Stimulated activated naive CD8-positive, alpha-beta T cell treated with anti-CD3 and anti-CD28 coated beads, Interleukin-15, Interleukin-2, amounts not matched to agents 100 ng/mL and 50 ng/mL, for 24 hours (primary cell): ENCODE data around the gene XYLB.
"Not testable (repeated sequence)": the region's sequence is repeated elsewhere in the genome, so short reads cannot be mapped to it uniquely, and the experiment has no call there.

Experiments
- H3K27ac Mint-ChIP-seq: one replicate; pipeline ENCODE4 v1.8.0; 2021; ENCODE audit warnings: mild to moderate bottlenecking, mixed read lengths
- H3K27me3 Mint-ChIP-seq: one replicate; pipeline ENCODE4 v1.8.0; 2021; ENCODE audit warnings: mixed read lengths
- H3K36me3 Mint-ChIP-seq: one replicate; pipeline ENCODE4 v1.8.0; 2021; ENCODE audit warnings: low read depth, mixed read lengths
- H3K4me1 Mint-ChIP-seq: one replicate; pipeline ENCODE4 v1.8.0; 2021; ENCODE audit warnings: low read depth, mixed read lengths
- H3K4me3 Mint-ChIP-seq: one replicate; pipeline ENCODE4 v1.8.0; 2021; ENCODE audit warnings: mild to moderate bottlenecking, mixed read lengths
- H3K9me3 Mint-ChIP-seq: one replicate; pipeline ENCODE4 v1.8.0; 2021; ENCODE audit warnings: mixed read lengths

The XYLB gene

GRCh38 chr3:38383156-38383875 lies 36.7 kb downstream of the XYLB start:
- no peaks in the 10 kb centered on the region for H3K4me1 Mint-ChIP-seq
- H3K36me3 Mint-ChIP-seq, result peaks cover 53% of the 10 kb centered on the region
- no peak overlapping the region for H3K27ac Mint-ChIP-seq
- H3K9me3 Mint-ChIP-seq, result peaks cover 7% of the 10 kb centered on the region
- no peaks in the 10 kb centered on the region for H3K27me3 Mint-ChIP-seq
- no peak overlapping the region for H3K4me3 Mint-ChIP-seq

- H3K4me3 Mint-ChIP-seq, result no peak overlapping the region
- no peak overlapping the region for H3K27ac Mint-ChIP-seq
- H3K36me3 Mint-ChIP-seq, result peaks cover 33% of the 10 kb centered on the region
- H3K4me1 Mint-ChIP-seq, result no peaks in the 10 kb centered on the region
- no peaks in the 10 kb centered on the region for H3K27me3 Mint-ChIP-seq
- peaks cover 7% of the 10 kb centered on the region for H3K9me3 Mint-ChIP-seq
Measured at GRCh38 chr3:38386992-38387750, 40.6 kb downstream of the XYLB start.

GRCh38 chr3:38387862-38388261 lies 41.3 kb downstream of the XYLB start:
- no peaks in the 10 kb centered on the region for H3K27me3 Mint-ChIP-seq
- peaks cover 33% of the 10 kb centered on the region for H3K36me3 Mint-ChIP-seq
- no peak overlapping the region for H3K4me3 Mint-ChIP-seq
- H3K27ac Mint-ChIP-seq, result no peak overlapping the region
- H3K9me3 Mint-ChIP-seq, result peaks cover 7% of the 10 kb centered on the region
- H3K4me1 Mint-ChIP-seq, result no peaks in the 10 kb centered on the region

GRCh38 chr3:38392604-38393163 lies 46.1 kb downstream of the XYLB start:
- Mint-ChIP-seq H3K4me3 (no peak overlapping the region), H3K36me3 (peaks cover 34% of the 10 kb centered on the region), H3K4me1 (no peaks in the 10 kb centered on the region), H3K9me3 (no peaks in the 10 kb centered on the region), H3K27ac (no peak overlapping the region), H3K27me3 (no peaks in the 10 kb centered on the region)

- Mint-ChIP-seq H3K36me3 (peaks cover 33% of the 10 kb centered on the region), H3K27ac (no peak overlapping the region), H3K4me1 (no peaks in the 10 kb centered on the region), H3K4me3 (no peak overlapping the region), H3K27me3 (no peaks in the 10 kb centered on the region), H3K9me3 (no peaks in the 10 kb centered on the region)
Measured at GRCh38 chr3:38396239-38396638, 49.7 kb downstream of the XYLB start.

- no peaks in the 10 kb centered on the region for H3K9me3 Mint-ChIP-seq
Measured at GRCh38 chr3:38396861-38397260, 50.3 kb downstream of the XYLB start.

GRCh38 chr3:38397320-38397719 lies 50.7 kb downstream of the XYLB start:
- Mint-ChIP-seq H3K27ac (no peak overlapping the region), H3K9me3 (no peaks in the 10 kb centered on the region), H3K4me3 (no peak overlapping the region), H3K4me1 (no peaks in the 10 kb centered on the region), H3K27me3 (no peaks in the 10 kb centered on the region), H3K36me3 (peaks cover 33% of the 10 kb centered on the region)

More at GRCh38 chr3:38396861-38397260, 50.3 kb downstream of the XYLB start:
- Mint-ChIP-seq H3K4me1 (no peaks in the 10 kb centered on the region), H3K27ac (no peak overlapping the region), H3K36me3 (peaks cover 33% of the 10 kb centered on the region), H3K4me3 (no peak overlapping the region), H3K27me3 (no peaks in the 10 kb centered on the region)

- no peak overlapping the region for H3K4me3 Mint-ChIP-seq
- no peak overlapping the region for H3K27ac Mint-ChIP-seq
- no peaks in the 10 kb centered on the region for H3K9me3 Mint-ChIP-seq
- no peaks in the 10 kb centered on the region for H3K4me1 Mint-ChIP-seq
- peaks cover 44% of the 10 kb centered on the region for H3K36me3 Mint-ChIP-seq
- H3K27me3 Mint-ChIP-seq, result no peaks in the 10 kb centered on the region
Measured at GRCh38 chr3:38401246-38401962, 54.8 kb downstream of the XYLB start.

GRCh38 chr3:38404286-38404685 lies 57.7 kb downstream of the XYLB start:
- H3K4me3 Mint-ChIP-seq, result no peak overlapping the region
- no peaks in the 10 kb centered on the region for H3K4me1 Mint-ChIP-seq
- H3K36me3 Mint-ChIP-seq, result peaks cover 25% of the 10 kb centered on the region
- no peaks in the 10 kb centered on the region for H3K27me3 Mint-ChIP-seq
- H3K9me3 Mint-ChIP-seq, result no peaks in the 10 kb centered on the region
- no peak overlapping the region for H3K27ac Mint-ChIP-seq

- Mint-ChIP-seq H3K27ac (no peak overlapping the region), H3K4me3 (no peak overlapping the region), H3K36me3 (no peaks in the 10 kb centered on the region), H3K4me1 (no peaks in the 10 kb centered on the region), H3K9me3 (no peaks in the 10 kb centered on the region), H3K27me3 (no peaks in the 10 kb centered on the region)
Measured at GRCh38 chr3:38411591-38411990, 65.0 kb downstream of the XYLB start.

- H3K36me3 Mint-ChIP-seq, H3K27ac Mint-ChIP-seq, H3K4me3 Mint-ChIP-seq, H3K9me3 Mint-ChIP-seq, H3K27me3 Mint-ChIP-seq, H3K4me1 Mint-ChIP-seq: not testable (repeated sequence)
Measured at GRCh38 chr3:38420758-38421157, 74.2 kb downstream of the XYLB start.

- Mint-ChIP-seq H3K9me3 (no peaks in the 10 kb centered on the region), H3K4me1 (peaks cover 18% of the 10 kb centered on the region), H3K27me3 (no peaks in the 10 kb centered on the region), H3K27ac (no peak overlapping the region), H3K4me3 (no peak overlapping the region), H3K36me3 (no peaks in the 10 kb centered on the region)
Measured at GRCh38 chr3:38421679-38422336, 75.2 kb downstream of the XYLB start.

- H3K27ac Mint-ChIP-seq, H3K4me3 Mint-ChIP-seq, H3K9me3 Mint-ChIP-seq, H3K27me3 Mint-ChIP-seq, H3K36me3 Mint-ChIP-seq: not testable (repeated sequence)
- peaks cover 25% of the 10 kb centered on the region for H3K4me1 Mint-ChIP-seq
Measured at GRCh38 chr3:38426798-38427426, 80.3 kb downstream of the XYLB start.

- peaks cover 23% of the 10 kb centered on the region for H3K36me3 Mint-ChIP-seq
- not testable (repeated sequence) for H3K27ac Mint-ChIP-seq, H3K27me3 Mint-ChIP-seq, H3K4me3 Mint-ChIP-seq, H3K4me1 Mint-ChIP-seq
- H3K9me3 Mint-ChIP-seq, result peaks cover 29% of the 10 kb centered on the region
Measured at GRCh38 chr3:38432871-38433658, 86.5 kb downstream of the XYLB start.
